Osteocyte (in vitro differentiated cells): ENCODE results near the gene LRP1B. TPM values are rescaled to one million over a fixed set of nuclear protein-coding genes. Genes with fewer than 3 reads are reported as not detected.

Experiments
- DNase-seq: peaks from one replicate; pipeline ENCODE4 v3.0.0; 2021; ENCODE audit warnings: mixed read lengths; ENCODE audit not compliant: unreplicated experiment; ENCODE audit errors: extremely low spot score
- H3K27ac Mint-ChIP-seq: one replicate; pipeline ENCODE4 v1.8.0; 2021; ENCODE audit warnings: mild to moderate bottlenecking, mixed read lengths; ENCODE audit not compliant: unreplicated experiment
- H3K27me3 Mint-ChIP-seq: one replicate; pipeline ENCODE4 v1.8.0; 2021; ENCODE audit warnings: mixed read lengths; ENCODE audit not compliant: unreplicated experiment
- H3K36me3 Mint-ChIP-seq: one replicate; pipeline ENCODE4 v1.8.0; 2021; ENCODE audit warnings: mixed read lengths; ENCODE audit not compliant: unreplicated experiment
- H3K4me1 Mint-ChIP-seq: one replicate; pipeline ENCODE4 v1.8.0; 2021; ENCODE audit warnings: mixed read lengths; ENCODE audit not compliant: unreplicated experiment
- H3K4me3 Mint-ChIP-seq: one replicate; pipeline ENCODE4 v1.8.0; 2021; ENCODE audit warnings: mild to moderate bottlenecking, moderate library complexity, mixed read lengths; ENCODE audit not compliant: unreplicated experiment
- H3K9me3 Mint-ChIP-seq: one replicate; pipeline ENCODE4 v1.8.0; 2021; ENCODE audit warnings: mixed read lengths; ENCODE audit not compliant: unreplicated experiment
- CTCF ChIP-seq: fragments of 200-600 bp; sonication (generic); IDR thresholded peaks from 2 replicates; pipeline ENCODE4 v1.5.0; 2021; ENCODE audit warnings: antibody characterized with exemption, mild to moderate bottlenecking, moderate library complexity
- total RNA-seq: library from RNA; stranded (reverse); gene quantifications from 2 replicates; pipeline ENCODE4 v1.2.1, GENCODE V29; 2021

Gene LRP1B
- total RNA-seq, 1 donor from 2014 or later, result 3.6 TPM

- Mint-ChIP-seq H3K36me3 (no peaks in the 10 kb centered on the region), H3K27me3 (no peaks in the 10 kb centered on the region), H3K4me3 (no peak overlapping the region), H3K4me1 (no peaks in the 10 kb centered on the region), H3K9me3 (no peaks in the 10 kb centered on the region), H3K27ac (no peak overlapping the region)
- no peak for DNase-seq
- TF ChIP-seq CTCF, result no peak
Observed at GRCh38 chr2:141151611-141152286, 979.1 kb downstream of the LRP1B start.

GRCh38 chr2:141142025-141142424 lies 988.8 kb downstream of the LRP1B start:
- no peak overlapping the region for H3K4me3 Mint-ChIP-seq
- TF ChIP-seq CTCF, result no peak
- no peaks in the 10 kb centered on the region for H3K9me3 Mint-ChIP-seq
- no peaks in the 10 kb centered on the region for H3K27me3 Mint-ChIP-seq
- no peak for DNase-seq
- H3K36me3 Mint-ChIP-seq, result no peaks in the 10 kb centered on the region
- H3K4me1 Mint-ChIP-seq, result no peaks in the 10 kb centered on the region
- no peak overlapping the region for H3K27ac Mint-ChIP-seq

GRCh38 chr2:141137122-141137693 lies 993.6 kb downstream of the LRP1B start:
- Mint-ChIP-seq H3K27me3 (no peaks in the 10 kb centered on the region), H3K9me3 (no peaks in the 10 kb centered on the region), H3K36me3 (no peaks in the 10 kb centered on the region), H3K4me3 (no peak overlapping the region), H3K27ac (no peak overlapping the region), H3K4me1 (no peaks in the 10 kb centered on the region)
- DNase-seq, result no peak
- no peak for TF ChIP-seq CTCF

- H3K9me3 Mint-ChIP-seq, result no peaks in the 10 kb centered on the region
- no peak for DNase-seq
- no peaks in the 10 kb centered on the region for H3K36me3 Mint-ChIP-seq
- H3K4me1 Mint-ChIP-seq, result no peaks in the 10 kb centered on the region
- TF ChIP-seq CTCF, result no peak
- no peak overlapping the region for H3K27ac Mint-ChIP-seq
- no peaks in the 10 kb centered on the region for H3K27me3 Mint-ChIP-seq
- H3K4me3 Mint-ChIP-seq, result no peak overlapping the region
Observed at GRCh38 chr2:141133883-141134282, 996.9 kb downstream of the LRP1B start.

GRCh38 chr2:141125432-141125831 lies 1005.4 kb downstream of the LRP1B start:
- DNase-seq, result no peak
- H3K27me3 Mint-ChIP-seq, result no peaks in the 10 kb centered on the region
- H3K4me1 Mint-ChIP-seq, result no peaks in the 10 kb centered on the region
- peaks cover 4% of the 10 kb centered on the region for H3K9me3 Mint-ChIP-seq
- H3K27ac Mint-ChIP-seq, result no peak overlapping the region
- no peaks in the 10 kb centered on the region for H3K36me3 Mint-ChIP-seq
- H3K4me3 Mint-ChIP-seq, result no peak overlapping the region
- no peak for TF ChIP-seq CTCF
